B cell (primary cell): ENCODE measurements around the gene CAMK1D. TPM values are rescaled to one million over a fixed set of nuclear protein-coding genes. Genes with fewer than 3 reads are reported as not detected.

Experiments
- ATAC-seq: fragments of 200-7000 bp; cut with Tn5 transposase; one replicate; pipeline ENCODE4 v1.10.0; 2021; ENCODE audit warnings: low read depth, mild to moderate bottlenecking, moderate number of reproducible peaks, moderate library complexity
- CTCF ChIA-PET: fragments of 350-600 bp; sonication (Branson Sonifier 250); formaldehyde crosslinking; loops from one replicate; lab custom pipeline; 2021; ENCODE audit warnings: antibody characterized with exemption, inconsistent platforms; lab: Charles Lee
- POLR2A ChIA-PET: fragments of 350-600 bp; sonication (Branson Sonifier 250); formaldehyde crosslinking; loops from one replicate; lab custom pipeline; 2021; ENCODE audit warnings: antibody characterized with exemption; lab: Charles Lee
- DNase-seq: peaks from one replicate; pipeline ENCODE4 v3.0.0; 2013
- H2AFZ ChIP-seq: 2 replicates; pipeline ENCODE4 v1.6.1; 2012; ENCODE audit warnings: mild to moderate bottlenecking, low read depth, low read length; ENCODE audit not compliant: insufficient read depth, poor library complexity, severe bottlenecking
- H3K27ac ChIP-seq, 2 donors: 1 replicate in 1 of 2; 2 replicates in 1 of 2; pipeline ENCODE4 v1.5.1; 2012 to 2013; ENCODE audit warnings: low read length in 2 of 2, mild to moderate bottlenecking in 2 of 2, moderate library complexity in 1 of 2
- H3K27me3 ChIP-seq, 4 experiments: fragments of 200-600 bp in 1 of 4; sonication (generic) in 1 of 4; replicated peaks in 1 of 4; 1 replicate in 2 of 4; 2 replicates in 2 of 4; pipeline versions ENCODE4 v1.6.1 to v1.7.0; 2013 to 2016; ENCODE audit warnings: low read length in 3 of 4, mild to moderate bottlenecking in 2 of 4, mixed read lengths in 1 of 4, moderate library complexity in 1 of 4; ENCODE audit not compliant: insufficient read depth in 4 of 4, control insufficient read depth in 3 of 4; ENCODE audit errors: control extremely low read depth in 1 of 4
- H3K36me3 ChIP-seq, 2 experiments: replicated peaks in 1 of 2; 1 replicate in 1 of 2; 2 replicates in 1 of 2; pipeline versions ENCODE4 v1.6.1 to v1.7.1; 2013; ENCODE audit warnings: low read length in 1 of 2; ENCODE audit not compliant: insufficient read depth in 2 of 2, control insufficient read depth in 1 of 2; ENCODE audit errors: control extremely low read depth in 1 of 2, extremely low read depth in 1 of 2
- H3K4me1 ChIP-seq, 2 donors: fragments of 200-600 bp in 1 of 2; sonication (generic) in 1 of 2; 1 replicate in 1 of 2; 2 replicates in 1 of 2; pipeline versions ENCODE4 v1.5.1 to v1.6.1; 2013 to 2017; ENCODE audit warnings: low read length in 2 of 2; ENCODE audit not compliant: control insufficient read depth in 2 of 2, insufficient read depth in 2 of 2
- H3K4me2 ChIP-seq: replicated peaks from 2 replicates; pipeline ENCODE3; 2012; ENCODE audit warnings: mild to moderate bottlenecking, low read depth, low read length; ENCODE audit not compliant: poor library complexity, severe bottlenecking
- H3K4me3 ChIP-seq, 5 experiments: fragments of 200-600 bp in 1 of 5; sonication (generic) in 1 of 5; 1 replicate in 3 of 5; 2 replicates in 2 of 5; pipeline versions ENCODE4 v1.5.1 to v1.7.0; 2011 to 2016; ENCODE audit warnings: low read length in 4 of 5, mild to moderate bottlenecking in 4 of 5, low read depth in 2 of 5, control low read depth in 1 of 5, moderate library complexity in 1 of 5; ENCODE audit not compliant: insufficient read depth in 1 of 5; ENCODE audit errors: control extremely low read depth in 1 of 5, extremely low read depth in 1 of 5
- H3K79me2 ChIP-seq: fragments of 200-600 bp; sonication (generic); one replicate; pipeline ENCODE4 v1.6.0; 2016; ENCODE audit warnings: low read length; ENCODE audit not compliant: control insufficient read depth, insufficient read depth
- H3K9ac ChIP-seq: fragments of 200-600 bp; sonication (generic); 2 replicates; pipeline ENCODE4 v1.6.1; 2017; ENCODE audit warnings: mild to moderate bottlenecking, low read length, moderate library complexity
- H3K9me3 ChIP-seq, 3 donors: one replicate each; pipeline versions ENCODE4 v1.6.1 to v1.7.1; 2013; ENCODE audit warnings: low read length in 2 of 3; ENCODE audit not compliant: control insufficient read depth in 2 of 3, insufficient read depth in 1 of 3; ENCODE audit errors: control extremely low read depth in 1 of 3
- H4K20me1 ChIP-seq: 2 replicates; pipeline ENCODE4 v1.6.0; 2012; ENCODE audit warnings: mild to moderate bottlenecking, low read length; ENCODE audit not compliant: insufficient read depth, control insufficient read depth, poor library complexity, severe bottlenecking
- H3K27ac Mint-ChIP-seq: one replicate; pipeline ENCODE4 v1.8.0; 2021; ENCODE audit warnings: mixed read lengths
- H3K27me3 Mint-ChIP-seq: one replicate; pipeline ENCODE4 v1.8.0; 2021; ENCODE audit warnings: mixed read lengths
- H3K4me1 Mint-ChIP-seq: one replicate; pipeline ENCODE4 v1.8.0; 2021; ENCODE audit warnings: mixed read lengths
- H3K4me3 Mint-ChIP-seq: one replicate; pipeline ENCODE4 v1.8.0; 2021; ENCODE audit warnings: mixed read lengths
- H3K9me3 Mint-ChIP-seq: one replicate; pipeline ENCODE4 v1.8.0; 2022; ENCODE audit warnings: mixed read lengths; ENCODE audit not compliant: insufficient read depth
- CTCF ChIP-seq: fragments of 200-600 bp; IDR thresholded peaks from one replicate; pipeline ENCODE4 v1.8.0; 2022; ENCODE audit warnings: antibody characterized with exemption, mild to moderate bottlenecking
- EZH2 ChIP-seq: IDR thresholded peaks from 2 replicates; pipeline ENCODE4 v1.6.1; 2012; ENCODE audit warnings: borderline replicate concordance, low read depth, mild to moderate bottlenecking, moderate library complexity, low read length; ENCODE audit not compliant: insufficient read depth, poor library complexity, severe bottlenecking
- WGBS: methylation state at CpG from one replicate; pipeline ENCODE4 v1.1.5; 2013; ENCODE audit warnings: missing lambda C conversion rate; ENCODE audit not compliant: insufficient coverage; 5-methylcytosine and 5-hydroxymethylcytosine counted together
- intact Hi-C: fragments of 100-400 bp; cut with micrococcal nuclease; formaldehyde crosslinking; loops from one replicate; pipeline ENCODE4 v1.10.0; 2022
- polyA plus RNA-seq: library from polyadenylated mRNA; depleted of rRNA; stranded (reverse); fragments of >200 nt; gene quantifications from 2 replicates; pipeline ENCODE4 v1.2.3, GENCODE V29; 2012
- total RNA-seq, 2 donors: library from RNA; stranded (reverse); fragments of 120-200 nt in 1 of 2; gene quantifications; 1 replicate in 1 of 2; 2 replicates in 1 of 2; pipeline versions ENCODE4 v1.2.3 to v1.2.4, GENCODE V29; 2013 to 2022

The CAMK1D gene
- total and polyA plus RNA-seq, 2 donors (not counting 1 experiment from before 2014, with no cell fraction given) = 34.1 to 69.7 TPM

- ChIA-PET CTCF (interaction anchor here (1.3 kb wide), 1 partner anchor 312 kb away, joined by 3 read pairs; no protein-coding TSS in a partner anchor), POLR2A (interaction anchor here (0.5 kb wide), 1 partner anchor 90 kb away, joined by 6 read pairs; no protein-coding TSS in a partner anchor)
- H3K9ac ChIP-seq = no peak overlapping the region
- Mint-ChIP-seq H3K4me1 (peaks cover 59% of the 10 kb centered on the region), H3K9me3 (no peaks in the 10 kb centered on the region), H3K4me3 (no peak overlapping the region), H3K27me3 (no peaks in the 10 kb centered on the region), H3K27ac (peak overlapping the region; percentile 1)
- H2AFZ ChIP-seq = no peak overlapping the region
- no peak overlapping the region for H3K4me3 ChIP-seq
- no peaks in the 10 kb centered on the region for H3K27me3 ChIP-seq
- H3K4me1 ChIP-seq = peaks cover 43 to 49% of the 10 kb centered on the region in 2 donors
- DNase-seq = no peak
- peaks cover 0 to 3% (median 0%) of the 10 kb centered on the region in 3 donors for H3K9me3 ChIP-seq
- no peak overlapping the region for H3K27ac ChIP-seq
- H3K36me3 ChIP-seq = no peaks in the 10 kb centered on the region
- no peak for ATAC-seq
- peaks cover 7% of the 10 kb centered on the region for H3K79me2 ChIP-seq
- no peaks in the 10 kb centered on the region for H4K20me1 ChIP-seq
- WGBS = 100% methylated on average over 1 of the region's 3 CpGs
- H3K4me2 ChIP-seq = no peak overlapping the region
- intact Hi-C loops = loop anchor here (10.0 kb wide), 1 partner anchor 280 kb away; the partner anchor contains the start of gene DHTKD1
- TF ChIP-seq EZH2 (no peak), CTCF (no peak)
Measured at GRCh38 chr10:12344375-12345110, 4.8 kb upstream of the CAMK1D start.

GRCh38 chr10:12346707-12347106, 2.6 kb upstream of the CAMK1D start:
- no peaks in the 10 kb centered on the region for H3K9me3 Mint-ChIP-seq
- 87% methylated on average over 3 of the region's 10 CpGs for WGBS
- Histone ChIP-seq H3K36me3 (no peaks in the 10 kb centered on the region), H3K4me3 (no peak overlapping the region), H3K27ac (no peak overlapping the region), H3K4me2 (no peak overlapping the region), H3K9ac (no peak overlapping the region), H3K4me1 (peaks cover 33 to 39% of the 10 kb centered on the region in 2 donors), H3K9me3 (peaks cover 0 to 3% (median 0%) of the 10 kb centered on the region in 3 donors), H3K27me3 (no peaks in the 10 kb centered on the region), H3K79me2 (peaks cover 27% of the 10 kb centered on the region), H4K20me1 (peaks cover 9% of the 10 kb centered on the region), H2AFZ (no peak overlapping the region)
- H3K4me3 Mint-ChIP-seq = no peak overlapping the region
- H3K27ac Mint-ChIP-seq = no peak overlapping the region
- DNase-seq (no peak), ATAC-seq (no peak)
- ChIA-PET CTCF (interaction anchor here (0.7 to 2.0 kb wide), 5 partner anchors 10 to 310 kb away, joined by 3 to 6 read pairs (median 3); no protein-coding TSS in a partner anchor), POLR2A (interaction anchor here (0.6 to 1.0 kb wide), 2 partner anchors 16 to 130 kb away, joined by 3 read pairs; no protein-coding TSS in a partner anchor)
- intact Hi-C loops = loop anchor here (10.0 kb wide), 1 partner anchor 282 kb away; the partner anchor contains the start of gene DHTKD1
- H3K27me3 Mint-ChIP-seq = no peaks in the 10 kb centered on the region
- H3K4me1 Mint-ChIP-seq = peaks cover 53% of the 10 kb centered on the region
- TF ChIP-seq EZH2 (no peak), CTCF (no peak)
